ENCODE measurements around the gene USP2. TPM values are rescaled to one million over a fixed set of nuclear protein-coding genes. Genes with fewer than 3 reads are reported as not detected.

USP2 gene
- total and polyA plus RNA-seq, 2 of the 4 experiments (the other 2 are of a cell fraction), result 0.18 to 0.79 TPM

- peak overlapping the region; percentile 93 for H3K27ac ChIP-seq (ENCODE audit: insufficient read depth, low read length)
- 60% methylated on average over 2 of the region's 17 CpGs; no CpG with 5 or more reads in 1 of the 2 experiments for WGBS, 2 experiments (ENCODE audit: extremely low coverage in 2 of 2, insufficient read length in 1 of 2)
- peak overlapping the region; percentile 99 for H3K4ac ChIP-seq (ENCODE audit: low read depth, low read length)
- peaks cover 8% of the 10 kb centered on the region for H4K20me1 ChIP-seq (ENCODE audit: insufficient read depth, low read length)
- no peaks in the 10 kb centered on the region for H3K36me3 ChIP-seq (ENCODE audit: control insufficient read depth, insufficient read depth, low read length)
- peak overlapping the region; percentile 98 for H3K23ac ChIP-seq (ENCODE audit: low read depth, low read length)
- no peaks in the 10 kb centered on the region for H3K27me3 ChIP-seq (ENCODE audit: control insufficient read depth, insufficient read depth, low read length)
- peak overlapping the region; percentile 98 for H4K5ac ChIP-seq (ENCODE audit: low read depth, low read length)
- H3K9me3 ChIP-seq (ENCODE audit: control insufficient read depth, insufficient read depth, low read length), result no peaks in the 10 kb centered on the region
- H2AK5ac ChIP-seq (ENCODE audit: low read depth, low read length), result peak overlapping the region; percentile 96
- H2BK120ac ChIP-seq (ENCODE audit: low read depth, low read length), result peak overlapping the region; percentile 95
- H3K4me1 ChIP-seq (ENCODE audit: control insufficient read depth, insufficient read depth, low read length), result peaks cover 44% of the 10 kb centered on the region
- H3K14ac ChIP-seq (replicated peaks; ENCODE audit: low read depth, low read length), result peak overlapping the region; percentile 94
- H4K91ac ChIP-seq (ENCODE audit: insufficient read depth, low read depth, low read length), result peak overlapping the region; percentile 99
- H3K79me1 ChIP-seq (ENCODE audit: low read depth in 1 of 2, low read length in 2 of 2), result peaks cover 6 to 44% of the 10 kb centered on the region in 2 experiments; a peak in 3 of 4 replicates
- peak overlapping the region; percentile 29 for H3K4me3 ChIP-seq (ENCODE audit: insufficient read depth, low read depth, low read length)
- H3K9ac ChIP-seq (ENCODE audit: low read depth, low read length), result peak overlapping the region; percentile 79
- no peak for DNase-seq
- no peak for TF ChIP-seq MAFK (IDR thresholded peaks at IDR 0.05; ENCODE audit: low read depth, low read length)
- TF ChIP-seq CHD1 (IDR thresholded peaks at IDR 0.05; ENCODE audit: low read depth, low read length), result no peak
- no peak for TF ChIP-seq SMC3 (IDR thresholded peaks at IDR 0.05; ENCODE audit: low read depth, low read length)
- no peak for TF ChIP-seq NFE2L2 (IDR thresholded peaks at IDR 0.05; ENCODE audit: low read depth, low read length)
- TF ChIP-seq ELK1 (IDR thresholded peaks at IDR 0.05; ENCODE audit: borderline replicate concordance, low read depth, low read length), result no peak
- TF ChIP-seq MXI1 (IDR thresholded peaks at IDR 0.05; ENCODE audit: borderline replicate concordance, low read depth, low read length), result no peak
- no peak for TF ChIP-seq CTCF (conservative IDR thresholded peaks at IDR 0.05; ENCODE audit: low read depth, low read length)
- no peak for TF ChIP-seq POLR2A (IDR thresholded peaks at IDR 0.05; ENCODE audit: low read depth, low read length)
- TF ChIP-seq CEBPB (IDR thresholded peaks at IDR 0.05; ENCODE audit: low read depth, low read length), result no peak
- no peak for TF ChIP-seq FOS (IDR thresholded peaks at IDR 0.05; ENCODE audit: low read depth, low read length)
- H3K18ac ChIP-seq (ENCODE audit: low read depth, low read length), result peak overlapping the region; percentile 74
- H2BK20ac ChIP-seq (ENCODE audit: low read depth, low read length), result peak overlapping the region; percentile 63
- BruUV-seq (replicated peaks), result no TSS peak
- CTCF ChIA-PET, result interaction anchor here (1.0 to 1.7 kb wide), 3 partner anchors 18 to 175 kb away, joined by 3 to 9 read pairs (median 3); no protein-coding TSS in a partner anchor
- H4K8ac ChIP-seq (ENCODE audit: low read depth in 2 of 2, low read length in 2 of 2), result peak overlapping the region; percentile 95 to 98
- H2BK15ac ChIP-seq (ENCODE audit: low read depth, low read length), result peak overlapping the region; percentile 78; the same call in 2 of the 3 replicates
- in situ Hi-C loops (cut with MboI; ENCODE audit: low sequenced_read_pairs), result no loop called here
- peak overlapping the region; percentile 96 for H2AFZ ChIP-seq (replicated peaks; ENCODE audit: low read length, poor library complexity)
- peaks cover 17% of the 10 kb centered on the region for H3K9me1 ChIP-seq (ENCODE audit: insufficient read depth, low read length)
- POLR2A ChIA-PET (ENCODE audit: unreplicated experiment), result interaction anchor here (0.8 to 1.0 kb wide), 2 partner anchors 12 to 17 kb away, joined by 4 to 7 read pairs; no protein-coding TSS in a partner anchor
- dilution Hi-C loops (cut with HindIII; ENCODE audit: low sequenced_read_pairs, unreplicated experiment), result no loop called here
- intact Hi-C loops (cut with micrococcal nuclease), result loop anchor here (2.0 to 5.0 kb wide), 2 partner anchors 18 to 173 kb away; partner anchors contain the start of gene ABCG4
- ATAC-seq (ENCODE audit: low read depth), result no peak
- peak overlapping the region; percentile 88 for H3K56ac ChIP-seq (ENCODE audit: extremely low read depth, insufficient read depth, low read length)
- peak overlapping the region; percentile 93 for H2AK9ac ChIP-seq (replicated peaks; ENCODE audit: low read depth, low read length, poor library complexity)
- peak overlapping the region; percentile 73 for H3K4me2 ChIP-seq (ENCODE audit: low read depth, low read length)
- H2BK5ac ChIP-seq (ENCODE audit: low read depth, low read length, poor library complexity, severe bottlenecking), result peak overlapping the region; percentile 84
Observed at GRCh38 chr11:119320240-119320775, 61.2 kb downstream of the USP2 start.

Data from IMR-90 (cell line).